Nephron (organoid): ENCODE measurements around the gene MRPL27.
"Not testable (repeated sequence)": the region's sequence is repeated elsewhere in the genome, so short reads cannot be mapped to it uniquely, and the experiment has no call there.

Source experiments
- H3K27ac Mint-ChIP-seq, 3 experiments: 2 replicates each; pipeline ENCODE4 v1.8.0; 2020; ENCODE audit warnings: mixed read lengths in 3 of 3, mild to moderate bottlenecking in 2 of 3, moderate library complexity in 1 of 3
- H3K27me3 Mint-ChIP-seq: 2 replicates; pipeline ENCODE4 v1.8.0; 2021; ENCODE audit warnings: low read depth, mild to moderate bottlenecking, moderate library complexity, mixed read lengths
- H3K36me3 Mint-ChIP-seq: 2 replicates; pipeline ENCODE4 v1.8.0; 2020; ENCODE audit warnings: low read depth, mixed read lengths
- H3K4me1 Mint-ChIP-seq: 2 replicates; pipeline ENCODE4 v1.8.0; 2020; ENCODE audit warnings: mixed read lengths
- H3K4me3 Mint-ChIP-seq, 3 experiments: 2 replicates each; pipeline ENCODE4 v1.8.0; 2020; ENCODE audit warnings: mild to moderate bottlenecking in 3 of 3, mixed read lengths in 3 of 3, moderate library complexity in 2 of 3
- H3K9me3 Mint-ChIP-seq: 2 replicates; pipeline ENCODE4 v1.8.0; 2020; ENCODE audit warnings: mixed read lengths
- TF ChIP-seq, protein P1 (sequence below), 3 experiments: fragments of 200-600 bp; sonication (generic); IDR thresholded peaks; one replicate each; pipeline ENCODE4 v1.5.0; 2021; ENCODE audit warnings: antibody characterized with exemption in 3 of 3; ENCODE audit not compliant: unreplicated experiment in 3 of 3

MRPL27 gene

DNA sequence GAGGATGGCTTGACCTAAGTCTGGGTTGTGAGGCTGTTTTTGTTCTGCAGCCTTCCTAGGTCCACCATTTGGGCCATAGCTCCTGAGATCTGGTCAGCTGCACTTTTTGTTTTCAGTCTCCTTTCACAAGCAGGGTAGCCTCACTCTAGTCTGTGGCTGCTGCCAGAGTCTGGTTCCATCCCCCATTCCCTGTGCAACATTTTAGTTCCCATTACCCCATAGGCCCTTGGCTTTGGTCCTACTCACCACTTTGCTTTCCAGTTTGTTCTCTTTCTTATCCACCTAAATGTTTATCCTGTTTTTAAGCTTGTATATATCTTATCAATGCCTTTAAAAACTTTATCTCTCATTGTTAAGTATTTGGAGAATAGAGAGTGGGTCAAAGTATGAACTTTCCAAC, 33.6 kb downstream of the MRPL27 start:
- Mint-ChIP-seq H3K27ac (no peak overlapping the region), H3K4me3 (no peak overlapping the region), H3K9me3 (peaks cover 19% of the 10 kb centered on the region), H3K27me3 (no peaks in the 10 kb centered on the region), H3K4me1 (peaks cover 2% of the 10 kb centered on the region), H3K36me3 (no peaks in the 10 kb centered on the region)
- TF ChIP-seq, protein P1, sequence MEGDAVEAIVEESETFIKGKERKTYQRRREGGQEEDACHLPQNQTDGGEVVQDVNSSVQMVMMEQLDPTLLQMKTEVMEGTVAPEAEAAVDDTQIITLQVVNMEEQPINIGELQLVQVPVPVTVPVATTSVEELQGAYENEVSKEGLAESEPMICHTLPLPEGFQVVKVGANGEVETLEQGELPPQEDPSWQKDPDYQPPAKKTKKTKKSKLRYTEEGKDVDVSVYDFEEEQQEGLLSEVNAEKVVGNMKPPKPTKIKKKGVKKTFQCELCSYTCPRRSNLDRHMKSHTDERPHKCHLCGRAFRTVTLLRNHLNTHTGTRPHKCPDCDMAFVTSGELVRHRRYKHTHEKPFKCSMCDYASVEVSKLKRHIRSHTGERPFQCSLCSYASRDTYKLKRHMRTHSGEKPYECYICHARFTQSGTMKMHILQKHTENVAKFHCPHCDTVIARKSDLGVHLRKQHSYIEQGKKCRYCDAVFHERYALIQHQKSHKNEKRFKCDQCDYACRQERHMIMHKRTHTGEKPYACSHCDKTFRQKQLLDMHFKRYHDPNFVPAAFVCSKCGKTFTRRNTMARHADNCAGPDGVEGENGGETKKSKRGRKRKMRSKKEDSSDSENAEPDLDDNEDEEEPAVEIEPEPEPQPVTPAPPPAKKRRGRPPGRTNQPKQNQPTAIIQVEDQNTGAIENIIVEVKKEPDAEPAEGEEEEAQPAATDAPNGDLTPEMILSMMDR (IDR thresholded peaks at IDR 0.05; ENCODE audit: unreplicated experiment in 3 of 3) = no peak

DNA sequence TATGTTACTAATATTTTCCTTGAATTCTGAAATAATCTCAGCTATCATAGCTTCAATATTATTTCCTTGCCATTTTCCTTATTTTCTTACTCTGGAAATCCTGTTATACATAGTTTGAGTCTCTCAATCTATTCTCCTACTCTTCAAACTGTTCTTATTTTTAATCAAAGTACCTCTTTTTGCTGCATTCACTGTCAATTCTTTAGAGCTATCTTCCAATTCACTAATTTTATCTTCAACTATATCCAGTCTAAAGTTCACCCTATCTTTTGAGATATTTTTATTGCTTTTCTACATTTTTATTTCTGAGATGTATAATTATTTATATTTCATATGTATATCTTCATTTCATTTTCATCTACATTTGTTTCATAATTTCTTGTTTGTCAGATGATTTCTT, 34.3 kb downstream of the MRPL27 start:
- H3K4me1 Mint-ChIP-seq = peaks cover 4% of the 10 kb centered on the region
- H3K27me3 Mint-ChIP-seq = no peaks in the 10 kb centered on the region
- no peak overlapping the region for H3K27ac Mint-ChIP-seq

DNA sequence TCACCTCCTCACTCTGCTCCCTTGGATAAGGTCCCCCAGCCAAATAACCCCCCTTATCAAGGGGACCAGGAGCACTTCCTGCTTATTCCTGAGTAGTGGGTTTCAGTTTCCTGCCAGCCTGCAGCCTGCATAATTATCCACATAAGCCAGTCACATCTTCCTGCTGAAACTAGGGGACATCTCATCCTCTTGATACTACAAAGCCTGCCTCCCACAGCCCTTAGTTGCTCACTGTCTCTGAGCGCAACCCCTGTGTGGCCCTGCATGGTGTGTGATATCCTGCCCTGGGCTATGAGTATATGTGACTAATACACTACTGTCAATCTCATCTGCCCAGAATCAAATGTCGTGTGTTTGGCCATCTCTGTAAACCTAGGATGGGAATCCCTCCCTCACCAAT, 35.0 kb downstream of the MRPL27 start:
- Mint-ChIP-seq H3K27me3 (no peaks in the 10 kb centered on the region), H3K4me1 (peaks cover 9% of the 10 kb centered on the region), H3K4me3 (no peak overlapping the region), H3K9me3 (peaks cover 19% of the 10 kb centered on the region), H3K27ac (no peak overlapping the region), H3K36me3 (no peaks in the 10 kb centered on the region)
- TF ChIP-seq, protein P1 (IDR thresholded peaks at IDR 0.05; ENCODE audit: unreplicated experiment in 3 of 3) = no peak

More for the DNA sequence above, 34.3 kb downstream of the MRPL27 start:
- peaks cover 19% of the 10 kb centered on the region for H3K9me3 Mint-ChIP-seq
- TF ChIP-seq, protein P1 (IDR thresholded peaks at IDR 0.05; ENCODE audit: unreplicated experiment in 3 of 3) = no peak
- H3K36me3 Mint-ChIP-seq = no peaks in the 10 kb centered on the region
- no peak overlapping the region for H3K4me3 Mint-ChIP-seq

DNA sequence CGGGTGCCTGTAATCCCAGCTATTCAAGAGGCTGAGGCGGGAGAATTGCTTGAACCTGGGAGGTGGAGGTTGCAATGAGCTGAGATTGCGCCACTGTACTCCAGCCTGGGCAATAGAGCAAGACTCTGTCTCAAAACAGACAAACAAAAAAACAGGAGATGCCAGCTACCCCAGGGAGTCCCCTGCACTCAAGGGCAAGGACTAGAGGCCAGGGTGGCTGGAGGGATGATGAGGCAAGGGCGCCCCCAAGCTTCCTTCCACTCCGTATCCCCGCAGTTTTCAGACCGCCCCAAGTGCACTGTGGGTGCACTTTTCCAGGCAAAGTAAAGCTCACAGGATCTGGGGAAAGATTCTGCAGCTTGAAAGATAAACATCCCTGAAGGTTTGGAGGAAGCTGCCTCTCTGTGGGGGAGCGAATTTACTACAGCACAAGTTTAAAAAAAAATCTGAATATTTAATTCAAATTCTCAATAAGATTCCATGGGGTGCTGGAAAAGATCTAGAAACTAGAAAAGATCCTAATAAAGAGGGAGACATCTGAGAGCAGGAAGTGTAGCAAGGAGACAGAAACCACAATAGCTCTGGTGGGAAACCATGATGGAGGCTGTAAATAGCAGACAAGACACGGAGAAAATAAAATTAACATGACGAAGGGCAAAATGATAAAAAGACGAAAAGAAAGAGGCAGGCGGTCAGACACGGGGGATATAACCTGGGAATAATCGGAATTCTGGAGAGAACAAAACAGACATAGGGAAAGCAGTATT, 39.5 kb downstream of the MRPL27 start:
- Mint-ChIP-seq H3K27ac (peak overlapping the region; percentile 87 to 91 (median 90)), H3K4me1 (peaks cover 44% of the 10 kb centered on the region), H3K4me3 (peak overlapping the region in 1 of 3 experiments; percentile 12)
- H3K27me3 Mint-ChIP-seq, H3K36me3 Mint-ChIP-seq, H3K9me3 Mint-ChIP-seq: not testable (repeated sequence)

DNA sequence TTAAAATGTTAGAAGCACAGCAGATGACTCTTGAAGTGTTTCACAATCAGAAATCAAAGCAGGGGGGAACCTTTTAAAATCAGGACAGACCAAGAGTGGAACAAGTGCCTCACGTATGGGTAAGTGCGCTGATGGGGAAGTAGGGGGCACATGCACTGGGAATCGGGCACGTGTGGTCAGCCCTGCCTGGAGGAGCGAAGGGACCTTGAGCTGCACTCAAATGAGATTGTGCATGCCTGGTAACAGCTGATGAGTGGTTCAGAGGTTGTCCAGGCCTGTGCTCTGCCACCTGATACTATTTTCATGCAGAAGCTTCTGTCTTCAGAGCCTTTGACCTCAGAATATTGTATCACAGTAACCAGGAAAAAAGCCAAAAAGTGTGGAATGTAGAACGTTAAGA, 40.8 kb downstream of the MRPL27 start:
- H3K27me3 Mint-ChIP-seq = no peaks in the 10 kb centered on the region
- H3K4me3 Mint-ChIP-seq = no peak overlapping the region
- peak overlapping the region; percentile 2 to 43 (median 8) for H3K27ac Mint-ChIP-seq
- H3K4me1 Mint-ChIP-seq = peaks cover 53% of the 10 kb centered on the region
- no peaks in the 10 kb centered on the region for H3K36me3 Mint-ChIP-seq
- TF ChIP-seq, protein P1 (IDR thresholded peaks at IDR 0.05; ENCODE audit: unreplicated experiment in 3 of 3) = no peak
- no peaks in the 10 kb centered on the region for H3K9me3 Mint-ChIP-seq

DNA sequence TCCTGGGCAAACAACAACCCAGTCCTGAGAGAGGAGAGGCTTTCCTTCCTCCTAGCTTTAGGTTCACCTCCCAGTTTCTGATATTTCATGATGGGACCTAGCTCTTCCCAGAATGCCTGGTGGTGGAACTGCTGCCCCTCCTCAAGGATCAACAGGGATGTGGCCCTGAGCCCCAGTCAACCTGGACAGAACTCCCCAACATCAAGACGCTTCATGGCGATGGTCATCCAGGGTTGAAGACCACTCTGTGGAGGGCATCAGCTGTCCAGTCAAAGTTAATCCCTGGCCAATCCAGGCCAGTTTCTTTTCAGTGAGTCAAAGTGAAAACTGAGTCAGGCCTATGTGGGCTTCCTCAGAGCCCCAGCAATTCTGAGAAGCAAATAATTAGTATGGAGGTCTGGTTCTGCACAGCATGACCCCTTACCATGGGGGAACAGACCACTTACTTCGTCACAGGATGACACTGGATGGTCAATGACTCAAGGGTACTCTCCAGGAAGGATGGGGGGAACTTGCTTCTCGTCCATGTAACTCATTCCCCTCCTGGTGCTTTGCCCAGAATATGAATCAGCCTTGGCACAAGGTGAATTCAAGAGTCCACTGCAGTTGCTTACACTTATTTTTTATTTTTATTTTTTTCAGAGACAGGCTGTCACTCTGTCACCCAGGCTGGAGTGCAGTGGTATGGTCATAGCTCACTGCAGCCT, 41.7 kb downstream of the MRPL27 start:
- Mint-ChIP-seq H3K4me3 (no peak overlapping the region), H3K4me1 (peaks cover 61% of the 10 kb centered on the region), H3K27me3 (no peaks in the 10 kb centered on the region), H3K9me3 (no peaks in the 10 kb centered on the region), H3K27ac (peak overlapping the region in 1 of 3 experiments; percentile 26), H3K36me3 (no peaks in the 10 kb centered on the region)
- TF ChIP-seq, protein P1 (IDR thresholded peaks at IDR 0.05; ENCODE audit: unreplicated experiment in 3 of 3) = no peak
